Fibroblast of pulmonary artery (primary cell): ENCODE measurements around the gene INHBA.

Experiments used
- DNase-seq: peaks from one replicate; pipeline ENCODE4 v3.0.0-alpha.2; 2010; ENCODE audit warnings: low read depth
- H3K4me3 ChIP-seq: replicated peaks from 2 replicates; pipeline ENCODE4 v1.5.1; 2011; ENCODE audit warnings: low read depth, mild to moderate bottlenecking, control low read depth, low read length, moderate library complexity
- TF ChIP-seq, protein P1 (sequence below): IDR thresholded peaks from 2 replicates; pipeline ENCODE4 v1.5.1; 2011; ENCODE audit warnings: mild to moderate bottlenecking, control low read depth, low read length, inconsistent platforms; ENCODE audit errors: missing control alignments

The INHBA gene

DNA sequence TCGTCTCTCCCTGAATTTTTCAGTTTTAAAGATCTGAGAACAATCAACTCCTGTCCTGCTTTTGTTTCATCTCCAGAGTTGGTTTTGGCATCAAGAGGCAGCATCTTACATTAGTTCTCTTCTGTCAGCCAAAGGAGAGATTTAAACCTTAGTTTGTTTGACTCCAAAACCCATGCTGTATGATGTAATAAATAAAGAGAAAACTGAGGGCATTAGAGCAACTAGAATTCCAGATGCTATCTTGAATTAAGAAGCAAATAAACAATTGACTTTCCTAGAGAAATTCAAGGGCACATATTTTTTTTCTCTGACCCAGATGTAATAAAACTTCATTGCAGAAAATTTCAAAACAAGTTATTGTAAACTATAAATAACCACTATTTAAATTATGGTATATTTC is 54.4 kb downstream of the INHBA start:
- H3K4me3 ChIP-seq = no peak overlapping the region
- TF ChIP-seq, protein P1, sequence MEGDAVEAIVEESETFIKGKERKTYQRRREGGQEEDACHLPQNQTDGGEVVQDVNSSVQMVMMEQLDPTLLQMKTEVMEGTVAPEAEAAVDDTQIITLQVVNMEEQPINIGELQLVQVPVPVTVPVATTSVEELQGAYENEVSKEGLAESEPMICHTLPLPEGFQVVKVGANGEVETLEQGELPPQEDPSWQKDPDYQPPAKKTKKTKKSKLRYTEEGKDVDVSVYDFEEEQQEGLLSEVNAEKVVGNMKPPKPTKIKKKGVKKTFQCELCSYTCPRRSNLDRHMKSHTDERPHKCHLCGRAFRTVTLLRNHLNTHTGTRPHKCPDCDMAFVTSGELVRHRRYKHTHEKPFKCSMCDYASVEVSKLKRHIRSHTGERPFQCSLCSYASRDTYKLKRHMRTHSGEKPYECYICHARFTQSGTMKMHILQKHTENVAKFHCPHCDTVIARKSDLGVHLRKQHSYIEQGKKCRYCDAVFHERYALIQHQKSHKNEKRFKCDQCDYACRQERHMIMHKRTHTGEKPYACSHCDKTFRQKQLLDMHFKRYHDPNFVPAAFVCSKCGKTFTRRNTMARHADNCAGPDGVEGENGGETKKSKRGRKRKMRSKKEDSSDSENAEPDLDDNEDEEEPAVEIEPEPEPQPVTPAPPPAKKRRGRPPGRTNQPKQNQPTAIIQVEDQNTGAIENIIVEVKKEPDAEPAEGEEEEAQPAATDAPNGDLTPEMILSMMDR = no peak
- no peak for DNase-seq

DNA sequence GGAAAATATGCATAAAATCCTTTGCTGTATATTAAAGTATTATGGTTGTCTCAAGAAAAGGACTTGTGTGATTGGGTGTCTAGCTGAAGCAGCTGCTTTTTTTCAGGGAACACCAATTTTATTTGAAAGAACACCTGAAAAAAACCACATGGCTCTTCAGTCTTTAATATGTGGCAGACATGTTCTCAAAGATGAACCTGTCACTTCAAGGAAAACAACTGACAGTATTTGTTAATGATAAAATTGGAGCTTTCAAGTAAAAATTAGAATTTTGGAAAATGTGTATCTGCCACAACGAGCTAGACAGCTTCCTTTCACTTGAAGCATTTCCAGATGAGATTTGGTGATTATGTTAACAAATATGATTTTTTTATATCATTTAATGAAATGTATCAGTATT is 59.3 kb downstream of the INHBA start:
- TF ChIP-seq, protein P1 = no peak
- H3K4me3 ChIP-seq = no peak overlapping the region
- no peak for DNase-seq

DNA sequence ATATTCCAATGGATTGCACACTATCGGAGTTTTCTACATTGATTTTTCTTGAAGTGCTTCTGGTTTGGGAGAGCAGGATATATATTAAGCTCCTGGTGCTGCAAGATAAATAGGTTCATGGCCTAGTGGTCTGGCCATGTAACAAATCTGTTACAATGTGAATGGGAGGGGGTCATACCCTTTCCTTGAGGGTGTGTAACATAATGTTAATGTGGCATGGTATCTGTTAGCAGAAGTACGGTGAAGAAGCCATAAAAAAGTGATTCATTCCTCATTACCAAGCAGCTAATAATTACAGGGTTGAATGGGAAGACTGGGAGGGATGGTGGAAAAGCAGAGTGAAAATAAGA is 61.2 kb downstream of the INHBA start:
- TF ChIP-seq, protein P1 = no peak
- no peak overlapping the region for H3K4me3 ChIP-seq
- DNase-seq = no peak

DNA sequence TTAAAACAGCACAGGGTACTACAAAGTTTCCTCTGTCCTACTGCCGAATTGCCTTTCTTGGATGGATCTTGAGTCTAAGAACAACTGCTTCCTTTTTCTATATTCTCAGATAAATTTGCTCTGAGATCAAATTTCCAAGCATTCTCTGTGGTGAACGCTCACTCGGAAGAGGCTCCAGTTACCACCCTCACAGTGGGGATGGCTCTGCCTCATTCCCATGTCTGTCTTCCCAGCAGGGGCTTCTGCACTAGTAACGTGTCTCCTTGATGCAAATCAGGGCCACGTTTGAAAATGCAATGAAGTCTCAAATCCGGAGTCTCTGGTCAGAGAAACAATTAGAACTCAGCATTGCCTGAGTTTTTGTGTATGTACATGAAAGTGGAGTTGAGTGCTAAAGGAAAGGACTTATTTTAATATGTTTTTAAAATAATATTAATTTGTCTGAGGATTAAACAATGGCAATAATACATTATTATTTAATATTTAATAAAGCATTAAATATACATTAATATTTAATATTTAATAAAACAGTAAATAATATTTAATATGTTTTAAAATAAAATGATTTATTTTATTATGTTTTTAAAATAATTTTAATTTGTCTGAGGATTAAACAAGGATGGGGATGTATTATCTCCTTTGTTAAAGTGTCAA is 61.8 kb downstream of the INHBA start:
- TF ChIP-seq, protein P1 = no peak
- no peak overlapping the region for H3K4me3 ChIP-seq
- DNase-seq = no peak

DNA sequence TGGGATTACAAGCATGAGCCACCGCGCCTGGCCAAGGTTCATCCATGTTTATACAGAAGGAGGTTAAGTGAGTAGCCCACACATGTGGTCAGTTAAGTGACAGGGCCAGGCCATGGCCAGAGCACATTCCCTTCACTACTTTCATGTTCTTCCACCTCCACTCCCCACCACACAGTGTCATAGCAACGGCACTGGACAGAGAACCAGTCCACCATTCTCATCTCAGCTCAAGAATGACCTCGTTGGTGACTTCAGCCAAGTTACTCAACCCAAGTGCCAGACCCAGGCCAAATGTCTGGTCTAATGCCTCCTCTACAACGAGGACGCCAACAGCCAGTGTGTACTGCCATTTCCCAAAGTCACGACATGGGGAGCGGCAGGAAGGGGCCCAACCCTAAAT is 62.4 kb downstream of the INHBA start:
- H3K4me3 ChIP-seq = no peak overlapping the region
- no peak for DNase-seq
- TF ChIP-seq, protein P1 = no peak

DNA sequence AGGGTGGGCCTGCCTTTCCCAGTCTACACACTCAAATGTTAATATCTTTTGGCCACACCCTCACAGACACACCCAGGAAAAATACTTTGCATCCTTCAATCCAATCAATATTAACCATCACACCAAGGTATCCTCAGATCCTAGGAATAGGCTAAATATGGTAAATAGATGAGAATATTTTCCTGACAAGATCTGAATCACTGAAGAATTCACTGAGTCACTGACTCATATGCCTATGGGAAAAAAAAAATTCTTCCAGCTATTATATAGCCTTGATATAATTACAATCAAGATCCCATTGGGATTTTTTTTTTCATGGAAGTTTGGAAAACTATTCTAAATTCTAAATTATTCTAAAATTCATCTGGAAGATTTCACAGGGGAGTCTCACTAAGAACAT is 65.8 kb downstream of the INHBA start:
- TF ChIP-seq, protein P1 = no peak
- no peak overlapping the region for H3K4me3 ChIP-seq
- no peak for DNase-seq
